ENCODE measurements around the gene IL24. TPM values are rescaled to one million over a fixed set of nuclear protein-coding genes. Genes with fewer than 3 reads are reported as not detected.

IL24 gene
- total RNA-seq, 1 experiment from 2014 or later = not detected

GRCh38 chr1:206945779-206946178, 48.5 kb downstream of the IL24 start:
- no peaks in the 10 kb centered on the region for H3K79me2 ChIP-seq (ENCODE audit: low read depth)
- no peaks in the 10 kb centered on the region for H4K20me1 ChIP-seq (ENCODE audit: insufficient read depth)
- no peaks in the 10 kb centered on the region for H3K36me3 ChIP-seq (ENCODE audit: low read depth)
- H3K27ac ChIP-seq = no peak overlapping the region
- ChIA-PET CTCF (interaction anchor here (0.6 kb wide), 1 partner anchor 123 kb away, joined by 5 read pairs; no protein-coding TSS in a partner anchor), POLR2A (ENCODE audit: unreplicated experiment) (no interaction called here)
- intact Hi-C loops (cut with micrococcal nuclease; ENCODE audit: unreplicated experiment) = no loop called here
- no peaks in the 10 kb centered on the region for H3F3A ChIP-seq (ENCODE audit: insufficient read depth, low read depth)
- no peaks in the 10 kb centered on the region for H3K4me1 ChIP-seq (replicated peaks; ENCODE audit: insufficient read depth)
- H3K9me3 ChIP-seq (ENCODE audit: insufficient read depth, low read depth) = no peaks in the 10 kb centered on the region
- H3K4me3 ChIP-seq = no peak overlapping the region
- no peak overlapping the region for H2AFZ ChIP-seq
- TF ChIP-seq EZH2 (IDR thresholded peaks at IDR 0.05; ENCODE audit: low read depth) (no peak), CTCF (conservative IDR thresholded peaks at IDR 0.05) (no peak)
- H3K4me2 ChIP-seq = no peak overlapping the region
- BruUV-seq (replicated peaks) = no TSS peak
- no peaks in the 10 kb centered on the region for H3K27me3 ChIP-seq (ENCODE audit: insufficient read depth, low read depth)
- no peak for DNase-seq
- H3K9me2 ChIP-seq (ENCODE audit: insufficient read depth) = no peaks in the 10 kb centered on the region

DNA sequence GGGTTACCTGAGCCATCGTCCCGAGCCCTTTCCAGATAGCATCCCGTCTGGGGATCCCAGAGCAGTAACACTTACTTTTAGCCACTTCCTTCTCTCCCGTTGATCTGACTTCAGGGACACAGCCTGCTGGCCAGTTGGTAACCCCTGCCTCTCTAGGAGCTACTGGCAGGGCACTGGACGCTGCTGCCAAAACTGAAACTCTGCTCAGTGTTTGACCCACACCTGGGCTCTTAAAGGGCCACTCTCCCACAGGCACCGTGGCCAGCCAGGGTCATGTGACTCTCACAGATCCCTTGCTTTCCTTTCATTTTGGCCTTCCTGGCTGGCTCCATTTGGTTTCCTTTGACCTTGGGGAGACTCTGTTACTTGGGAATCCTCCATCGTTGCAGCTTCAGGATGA, 49.0 kb downstream of the IL24 start, which contains the start of gene PIGR:
TSS of gene PIGR (minus strand) at position 206 of the 400 bp plus-strand sequence. CDS start 5,935 bp downstream, outside the sequence.
- POLR2A ChIA-PET (ENCODE audit: unreplicated experiment) = no interaction called here
- intact Hi-C loops (cut with micrococcal nuclease; ENCODE audit: unreplicated experiment) = no loop called here
- no peaks in the 10 kb centered on the region for H3K79me2 ChIP-seq (ENCODE audit: low read depth)
- H3K4me3 ChIP-seq = no peak within 1 kb of the TSS
- no peak for TF ChIP-seq CTCF (conservative IDR thresholded peaks at IDR 0.05)
- CTCF ChIA-PET = no interaction called here
- H3K36me3 ChIP-seq (ENCODE audit: low read depth) = no peaks in the 10 kb centered on the region
- H3K27me3 ChIP-seq (ENCODE audit: insufficient read depth, low read depth) = no peaks in the 10 kb centered on the region
- no peaks in the 10 kb centered on the region for H3K4me1 ChIP-seq (replicated peaks; ENCODE audit: insufficient read depth)
- H3K27ac ChIP-seq = no peak within 1 kb of the TSS
- H3K9me2 ChIP-seq (ENCODE audit: insufficient read depth) = no peaks in the 10 kb centered on the region
- H2AFZ ChIP-seq = no peak within 1 kb of the TSS
- H3F3A ChIP-seq (ENCODE audit: insufficient read depth, low read depth) = no peaks in the 10 kb centered on the region
- BruUV-seq (replicated peaks) = no TSS peak
- H3K9me3 ChIP-seq (ENCODE audit: insufficient read depth, low read depth) = no peaks in the 10 kb centered on the region
- DNase-seq = no peak
- no peak within 1 kb of the TSS; the same call in 1 of the 2 replicates for H3K4me2 ChIP-seq
- no peaks in the 10 kb centered on the region for H4K20me1 ChIP-seq (ENCODE audit: insufficient read depth)

DNA sequence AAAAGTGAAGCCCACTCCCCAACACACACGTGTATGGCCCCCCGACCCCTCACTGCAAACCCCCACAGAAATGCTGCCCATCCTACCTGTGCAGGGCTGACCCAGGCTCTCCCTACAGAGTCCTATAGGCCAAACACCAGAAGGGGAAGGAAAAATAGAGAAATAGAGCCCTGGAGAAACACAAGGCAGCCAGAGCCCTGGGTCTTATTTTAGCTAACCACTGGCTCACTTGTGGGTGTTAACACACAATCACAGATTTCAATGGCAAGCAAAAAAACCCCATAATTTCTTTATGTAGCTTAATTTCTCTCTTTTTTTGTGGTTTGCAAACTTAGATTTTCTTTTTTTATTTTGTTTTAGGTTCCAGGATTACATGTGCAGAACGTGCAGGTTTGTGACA, 50.0 kb downstream of the IL24 start:
- no peak for DNase-seq
- no peak for TF ChIP-seq EZH2 (IDR thresholded peaks at IDR 0.05; ENCODE audit: low read depth)
- Histone ChIP-seq H3K27ac (no peak overlapping the region), H3K27me3 (ENCODE audit: insufficient read depth, low read depth) (no peaks in the 10 kb centered on the region), H4K20me1 (ENCODE audit: insufficient read depth) (no peaks in the 10 kb centered on the region), H3K9me2 (ENCODE audit: insufficient read depth) (no peaks in the 10 kb centered on the region), H3K9me3 (ENCODE audit: insufficient read depth, low read depth) (no peaks in the 10 kb centered on the region), H3K36me3 (ENCODE audit: low read depth) (no peaks in the 10 kb centered on the region), H3F3A (ENCODE audit: insufficient read depth, low read depth) (no peaks in the 10 kb centered on the region), H3K4me1 (replicated peaks; ENCODE audit: insufficient read depth) (no peaks in the 10 kb centered on the region), H3K4me3 (no peak overlapping the region), H3K79me2 (ENCODE audit: low read depth) (no peaks in the 10 kb centered on the region), H3K4me2 (no peak overlapping the region), H2AFZ (no peak overlapping the region)
- POLR2A ChIA-PET (ENCODE audit: unreplicated experiment) = no interaction called here
- CTCF ChIA-PET = interaction anchor here (0.6 to 0.7 kb wide), 2 partner anchors 28 to 127 kb away, joined by 4 to 5 read pairs; no protein-coding TSS in a partner anchor
- intact Hi-C loops (cut with micrococcal nuclease; ENCODE audit: unreplicated experiment) = no loop called here
- no TSS peak for BruUV-seq (replicated peaks)

GRCh38 chr1:206949208-206949607, 52.0 kb downstream of the IL24 start:
- no peaks in the 10 kb centered on the region for H3K27me3 ChIP-seq (ENCODE audit: insufficient read depth, low read depth)
- no peak overlapping the region for H3K4me2 ChIP-seq
- no TSS peak for BruUV-seq (replicated peaks)
- no peak for TF ChIP-seq EZH2 (IDR thresholded peaks at IDR 0.05; ENCODE audit: low read depth)
- no peak for TF ChIP-seq CTCF (conservative IDR thresholded peaks at IDR 0.05)
- intact Hi-C loops (cut with micrococcal nuclease; ENCODE audit: unreplicated experiment) = no loop called here
- ChIA-PET CTCF (no interaction called here), POLR2A (ENCODE audit: unreplicated experiment) (no interaction called here)
- no peaks in the 10 kb centered on the region for H3K9me3 ChIP-seq (ENCODE audit: insufficient read depth, low read depth)
- DNase-seq = no peak
- no peak overlapping the region for H3K27ac ChIP-seq
- no peak overlapping the region for H3K4me3 ChIP-seq
- H3K4me1 ChIP-seq (replicated peaks; ENCODE audit: insufficient read depth) = peaks cover 14% of the 10 kb centered on the region
- no peaks in the 10 kb centered on the region for H4K20me1 ChIP-seq (ENCODE audit: insufficient read depth)
- H3K9me2 ChIP-seq (ENCODE audit: insufficient read depth) = no peaks in the 10 kb centered on the region
- H3F3A ChIP-seq (ENCODE audit: insufficient read depth, low read depth) = no peaks in the 10 kb centered on the region
- no peaks in the 10 kb centered on the region for H3K79me2 ChIP-seq (ENCODE audit: low read depth)
- H3K36me3 ChIP-seq (ENCODE audit: low read depth) = no peaks in the 10 kb centered on the region
- no peak overlapping the region for H2AFZ ChIP-seq

All from PC-9 (cell line).